ENCODE data around the gene CD6. TPM values are rescaled to one million over a fixed set of nuclear protein-coding genes. Genes with fewer than 3 reads are reported as not detected.

The CD6 gene
- total and polyA plus RNA-seq, 9 donors = 0.42 to 3.4 (median 0.69) TPM

GRCh38 chr11:61065955-61066638 is 94.6 kb downstream of the CD6 start:
- no peaks in the 10 kb centered on the region for H3K9me3 ChIP-seq
- H3K27ac ChIP-seq = no peak overlapping the region
- intact Hi-C loops (cut with DNase I) = no loop called here
- H3K4me1 ChIP-seq (ENCODE audit: insufficient read depth) = peaks cover 3% of the 10 kb centered on the region
- TF ChIP-seq EP300 (IDR thresholded peaks at IDR 0.05) = no peak
- no peak for TF ChIP-seq POLR2A (IDR thresholded peaks at IDR 0.05)
- TF ChIP-seq, protein P1, sequence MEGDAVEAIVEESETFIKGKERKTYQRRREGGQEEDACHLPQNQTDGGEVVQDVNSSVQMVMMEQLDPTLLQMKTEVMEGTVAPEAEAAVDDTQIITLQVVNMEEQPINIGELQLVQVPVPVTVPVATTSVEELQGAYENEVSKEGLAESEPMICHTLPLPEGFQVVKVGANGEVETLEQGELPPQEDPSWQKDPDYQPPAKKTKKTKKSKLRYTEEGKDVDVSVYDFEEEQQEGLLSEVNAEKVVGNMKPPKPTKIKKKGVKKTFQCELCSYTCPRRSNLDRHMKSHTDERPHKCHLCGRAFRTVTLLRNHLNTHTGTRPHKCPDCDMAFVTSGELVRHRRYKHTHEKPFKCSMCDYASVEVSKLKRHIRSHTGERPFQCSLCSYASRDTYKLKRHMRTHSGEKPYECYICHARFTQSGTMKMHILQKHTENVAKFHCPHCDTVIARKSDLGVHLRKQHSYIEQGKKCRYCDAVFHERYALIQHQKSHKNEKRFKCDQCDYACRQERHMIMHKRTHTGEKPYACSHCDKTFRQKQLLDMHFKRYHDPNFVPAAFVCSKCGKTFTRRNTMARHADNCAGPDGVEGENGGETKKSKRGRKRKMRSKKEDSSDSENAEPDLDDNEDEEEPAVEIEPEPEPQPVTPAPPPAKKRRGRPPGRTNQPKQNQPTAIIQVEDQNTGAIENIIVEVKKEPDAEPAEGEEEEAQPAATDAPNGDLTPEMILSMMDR (IDR thresholded peaks at IDR 0.05) = no peak
- H3K36me3 ChIP-seq = no peaks in the 10 kb centered on the region
- no peaks in the 10 kb centered on the region for H3K27me3 ChIP-seq
- no peak overlapping the region for H3K4me3 ChIP-seq
- WGBS, 3 donors = 88 to 93% (median 88%) methylated on average over 19 of the region's 19 CpGs
- no peak for DNase-seq

GRCh38 chr11:61066645-61067044 is 95.2 kb downstream of the CD6 start:
- Histone ChIP-seq H3K27me3 (no peaks in the 10 kb centered on the region), H3K27ac (no peak overlapping the region), H3K4me1 (ENCODE audit: insufficient read depth) (peaks cover 8% of the 10 kb centered on the region), H3K36me3 (no peaks in the 10 kb centered on the region), H3K9me3 (no peaks in the 10 kb centered on the region), H3K4me3 (no peak overlapping the region)
- WGBS, 3 donors = 90 to 92% (median 92%) methylated on average over 8 of the region's 8 CpGs
- DNase-seq = no peak
- TF ChIP-seq POLR2A (IDR thresholded peaks at IDR 0.05) (no peak), EP300 (IDR thresholded peaks at IDR 0.05) (no peak)
- TF ChIP-seq, protein P1 (IDR thresholded peaks at IDR 0.05) = no peak
- intact Hi-C loops (cut with DNase I) = no loop called here

GRCh38 chr11:61067782-61068446 is 96.4 kb downstream of the CD6 start:
- Histone ChIP-seq H3K36me3 (no peaks in the 10 kb centered on the region), H3K27me3 (no peaks in the 10 kb centered on the region), H3K4me3 (no peak overlapping the region), H3K4me1 (ENCODE audit: insufficient read depth) (peaks cover 16% of the 10 kb centered on the region), H3K27ac (no peak overlapping the region), H3K9me3 (no peaks in the 10 kb centered on the region)
- DNase-seq = no peak
- intact Hi-C loops (cut with DNase I) = no loop called here
- TF ChIP-seq, protein P1 (IDR thresholded peaks at IDR 0.05) = no peak
- no peak for TF ChIP-seq EP300 (IDR thresholded peaks at IDR 0.05)
- TF ChIP-seq POLR2A (IDR thresholded peaks at IDR 0.05) = no peak
- WGBS, 3 donors = 83 to 90% (median 87%) methylated on average over 13 to 14 of the region's 14 CpGs

GRCh38 chr11:61068581-61068980 is 97.1 kb downstream of the CD6 start:
- intact Hi-C loops (cut with DNase I) = no loop called here
- H3K36me3 ChIP-seq = no peaks in the 10 kb centered on the region
- H3K4me3 ChIP-seq = no peak overlapping the region
- WGBS, 3 donors = 92 to 95% (median 93%) methylated on average over 9 of the region's 9 CpGs
- TF ChIP-seq POLR2A (IDR thresholded peaks at IDR 0.05) (no peak), EP300 (IDR thresholded peaks at IDR 0.05) (no peak)
- TF ChIP-seq, protein P1 (IDR thresholded peaks at IDR 0.05) = no peak
- no peaks in the 10 kb centered on the region for H3K27me3 ChIP-seq
- DNase-seq = no peak
- no peaks in the 10 kb centered on the region for H3K9me3 ChIP-seq
- H3K4me1 ChIP-seq (ENCODE audit: insufficient read depth) = peaks cover 17% of the 10 kb centered on the region
- no peak overlapping the region for H3K27ac ChIP-seq

All from ovary (tissue), 9 donors.